ENCODE measurements around the gene PHPT1. TPM values are rescaled to one million over a fixed set of nuclear protein-coding genes. Genes with fewer than 3 reads are reported as not detected.
"Not testable (repeated sequence)": the region's sequence is repeated elsewhere in the genome, so short reads cannot be mapped to it uniquely, and the experiment has no call there.

Gene PHPT1
- total RNA-seq, 1 experiment from 2014 or later = 81.2 TPM

DNA sequence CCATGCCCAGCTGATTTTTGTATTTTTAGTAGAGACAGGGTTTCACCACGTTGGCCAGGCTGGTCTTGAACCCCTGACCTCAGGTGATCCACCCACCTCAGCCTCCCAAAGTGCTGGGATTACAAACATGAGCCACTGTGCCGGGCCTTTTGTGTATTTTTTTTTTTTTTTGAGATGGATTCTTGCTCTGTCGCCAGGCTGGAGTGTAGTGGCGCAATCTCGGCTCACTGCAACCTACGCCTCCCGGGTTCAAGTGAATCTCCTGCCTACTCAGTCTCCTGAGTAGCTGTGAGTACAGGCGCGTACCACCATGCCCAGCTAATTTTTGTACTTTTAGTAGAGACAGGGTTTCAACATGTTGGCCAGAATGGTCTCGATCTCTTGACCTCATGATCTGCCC, 34.5 kb downstream of the PHPT1 start:
- not testable (repeated sequence) for DNase-seq (ENCODE audit: low read depth)

DNA sequence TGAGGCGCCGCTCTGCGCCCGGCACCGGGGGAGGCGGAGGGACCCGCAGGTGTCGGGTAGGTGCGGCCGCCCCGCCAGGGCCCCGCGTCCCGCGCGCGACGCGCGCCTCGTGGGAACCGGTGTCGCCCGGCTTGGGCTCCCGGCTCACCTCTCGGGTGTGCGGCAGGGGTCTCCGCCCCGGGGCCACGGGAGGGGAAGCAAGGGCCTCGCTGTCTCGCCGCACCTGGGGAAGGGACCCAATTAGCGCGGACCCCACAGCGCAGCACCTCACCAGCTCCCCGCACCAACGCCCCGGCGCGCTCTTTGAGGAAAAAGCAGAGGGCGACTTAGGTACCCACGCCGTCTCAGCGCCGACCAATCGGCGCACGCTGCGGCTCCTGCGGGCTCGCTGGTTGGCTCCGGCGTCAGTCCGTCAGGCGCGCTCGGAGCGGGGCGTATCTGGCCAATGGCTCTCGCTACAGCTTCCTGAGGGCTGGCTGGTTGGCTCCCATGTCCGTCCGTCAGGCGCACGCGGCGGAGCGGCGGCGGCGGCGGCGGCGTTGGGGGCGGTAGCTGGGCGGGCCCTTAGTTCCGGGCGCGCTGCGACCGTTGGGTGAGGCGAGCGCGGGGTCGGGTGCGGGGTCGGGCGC, 36.9 kb downstream of the PHPT1 start, which contains the start of gene TRAF2:
Gene TRAF2 (plus strand): TSS at position 567 of the 629 bp plus-strand sequence. CDS start 12,225 bp downstream, outside the sequence.
- DNase-seq (ENCODE audit: low read depth) = peak; percentile 98

DNA sequence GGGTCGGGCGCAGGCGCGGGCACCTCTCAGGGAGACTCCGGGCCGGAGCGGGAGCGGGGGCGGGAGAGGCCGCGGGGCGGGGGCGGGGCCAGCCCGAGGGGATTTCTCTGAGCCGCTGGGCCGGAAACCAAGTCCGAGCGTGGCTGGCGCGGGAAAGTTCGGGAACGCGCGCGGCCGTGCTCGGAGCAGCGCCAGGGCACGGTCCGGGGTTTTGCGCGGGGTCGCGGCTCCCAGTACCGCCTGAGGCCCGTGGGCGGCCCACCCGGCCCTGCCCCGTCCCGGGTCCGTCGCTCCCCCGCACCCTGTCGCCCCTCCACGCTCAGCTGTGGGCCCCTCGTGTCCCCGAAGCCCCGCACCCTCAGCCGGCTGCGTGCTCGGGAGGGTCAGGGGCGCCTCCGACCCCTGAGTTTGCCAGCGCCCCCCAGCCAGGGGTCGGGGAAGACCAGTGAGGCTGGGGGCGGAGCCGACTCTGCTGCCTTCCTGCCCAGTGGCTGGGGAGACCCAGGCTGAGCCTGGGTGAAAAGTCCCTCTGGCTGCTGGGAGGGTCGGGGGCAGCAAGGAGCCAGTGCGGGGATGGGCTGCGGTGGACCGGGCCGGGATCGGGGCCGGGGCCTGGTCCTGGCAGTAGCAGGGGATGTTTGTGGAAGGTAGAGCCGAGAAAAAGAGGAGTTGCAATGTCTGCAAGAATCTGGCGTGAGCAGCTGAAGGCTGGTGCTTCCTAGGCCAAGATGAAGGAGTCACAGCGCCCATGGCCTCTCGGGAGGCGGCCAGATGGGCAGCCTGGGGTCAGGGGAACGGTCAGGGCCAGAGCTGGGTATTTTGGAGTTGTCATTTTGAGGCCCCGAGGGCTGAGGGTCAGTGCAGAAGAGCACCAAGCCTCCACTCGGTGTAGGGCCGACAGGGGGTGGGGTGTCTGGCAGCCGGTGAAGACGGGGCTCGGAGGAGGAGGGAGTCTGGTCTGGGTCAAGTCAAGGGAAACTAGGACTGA, 37.7 kb downstream of the PHPT1 start:
- DNase-seq (ENCODE audit: low read depth) = peak; percentile 24

DNA sequence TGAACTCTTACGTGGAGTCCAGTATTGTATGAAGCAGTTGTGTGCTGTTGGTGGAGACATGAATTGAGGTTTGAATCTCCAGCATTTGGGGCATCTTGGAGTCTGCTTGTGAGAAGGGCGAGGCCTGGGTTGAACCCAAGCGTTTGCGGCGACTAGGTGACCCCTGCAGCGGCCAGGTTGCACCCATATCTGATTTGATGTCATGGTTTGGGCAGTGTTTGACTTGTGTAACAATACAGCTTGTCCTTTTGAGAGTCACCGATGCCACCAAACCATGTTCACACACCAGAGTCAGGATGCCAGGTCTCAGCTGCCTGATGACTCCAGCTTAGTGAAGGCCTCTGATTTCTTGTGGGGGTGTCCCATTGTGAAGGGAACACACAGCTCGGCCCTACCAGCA, 39.2 kb downstream of the PHPT1 start:
- DNase-seq (ENCODE audit: low read depth) = no peak

DNA sequence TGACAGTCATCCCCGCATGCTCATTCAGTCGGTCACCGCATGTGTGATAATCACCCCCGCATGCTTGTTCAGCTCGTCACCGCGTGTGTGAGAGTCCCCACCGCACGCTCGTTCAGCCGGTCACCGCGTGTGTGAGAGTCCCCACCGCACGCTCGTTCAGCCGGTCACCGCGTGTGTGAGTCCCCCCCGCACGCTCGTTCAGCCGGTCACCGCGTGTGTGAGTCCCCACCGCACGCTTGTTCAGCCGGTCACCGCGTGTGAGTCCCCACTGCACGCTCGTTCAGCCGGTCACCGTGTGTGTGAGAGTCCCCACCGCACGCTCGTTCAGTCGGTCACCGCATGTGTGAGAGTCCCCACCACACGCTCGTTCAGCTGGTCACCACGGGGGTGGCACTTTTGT, 40.6 kb downstream of the PHPT1 start:
- no peak for DNase-seq (ENCODE audit: low read depth)

DNA sequence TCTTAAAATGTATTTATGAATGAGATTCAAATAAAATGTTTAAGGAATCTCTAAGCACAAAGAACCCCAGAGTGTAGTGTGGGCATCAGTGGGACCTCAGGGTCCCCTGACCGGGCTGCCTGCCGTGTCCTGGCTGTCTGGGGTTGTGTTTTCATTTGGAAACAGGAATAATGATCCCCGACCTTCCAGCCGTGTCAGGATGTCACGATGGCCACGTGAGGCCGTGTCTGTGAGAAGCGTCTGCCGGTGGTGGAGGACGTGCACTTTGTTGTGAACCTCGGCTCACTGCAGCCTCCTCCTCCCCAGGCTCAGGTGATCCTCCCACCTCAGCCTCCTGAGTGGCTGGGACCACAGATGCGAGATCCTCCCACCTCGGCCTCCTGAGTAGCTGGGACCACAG, 41.5 kb downstream of the PHPT1 start:
- no peak for DNase-seq (ENCODE audit: low read depth)

DNA sequence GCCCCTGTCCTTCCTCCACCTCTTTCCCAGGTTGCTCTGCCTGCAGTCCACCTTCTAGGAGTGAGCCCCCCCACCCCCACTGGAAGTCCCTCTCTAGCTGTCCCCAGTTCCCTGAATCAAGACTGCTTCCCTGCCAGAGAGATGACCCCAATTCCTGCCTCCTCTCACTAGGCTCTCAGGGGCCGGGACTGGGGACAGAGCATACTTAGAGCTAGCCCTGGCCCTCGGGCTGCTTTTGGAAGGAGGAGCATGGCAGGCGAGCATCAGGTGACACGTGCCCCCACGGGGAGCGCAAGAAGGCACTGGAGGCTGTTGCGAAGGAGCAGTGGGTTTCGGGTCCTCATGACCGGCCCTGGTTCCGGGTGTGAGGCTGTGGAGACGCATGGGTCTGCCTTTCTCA, 46.8 kb downstream of the PHPT1 start:
- no peak for DNase-seq (ENCODE audit: low read depth)

DNA sequence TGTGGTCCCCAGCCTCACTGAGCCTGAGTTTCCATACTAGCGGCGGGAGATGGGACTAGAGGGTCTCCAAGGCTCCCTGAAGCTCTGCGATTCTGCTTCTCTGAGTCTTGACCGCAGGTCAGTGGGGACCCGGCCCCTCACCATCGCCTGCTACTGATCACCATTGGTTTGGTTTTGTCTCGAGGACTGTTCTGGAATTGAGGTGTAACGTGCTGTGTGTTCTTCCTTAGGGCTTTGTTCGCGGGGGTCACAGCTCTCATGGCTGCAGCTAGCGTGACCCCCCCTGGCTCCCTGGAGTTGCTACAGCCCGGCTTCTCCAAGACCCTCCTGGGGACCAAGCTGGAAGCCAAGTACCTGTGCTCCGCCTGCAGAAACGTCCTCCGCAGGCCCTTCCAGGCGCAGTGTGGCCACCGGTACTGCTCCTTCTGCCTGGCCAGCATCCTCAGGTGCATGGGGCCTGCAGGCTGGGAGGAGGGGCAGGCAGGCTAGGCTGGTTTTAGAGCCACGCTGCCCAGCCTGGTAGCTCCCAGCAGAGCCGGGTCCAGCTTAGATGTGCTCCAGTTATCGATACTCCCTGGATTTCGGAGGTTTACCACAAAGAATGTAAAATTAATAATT, 49.4 kb downstream of the PHPT1 start:
- no peak for DNase-seq (ENCODE audit: low read depth)

DNA sequence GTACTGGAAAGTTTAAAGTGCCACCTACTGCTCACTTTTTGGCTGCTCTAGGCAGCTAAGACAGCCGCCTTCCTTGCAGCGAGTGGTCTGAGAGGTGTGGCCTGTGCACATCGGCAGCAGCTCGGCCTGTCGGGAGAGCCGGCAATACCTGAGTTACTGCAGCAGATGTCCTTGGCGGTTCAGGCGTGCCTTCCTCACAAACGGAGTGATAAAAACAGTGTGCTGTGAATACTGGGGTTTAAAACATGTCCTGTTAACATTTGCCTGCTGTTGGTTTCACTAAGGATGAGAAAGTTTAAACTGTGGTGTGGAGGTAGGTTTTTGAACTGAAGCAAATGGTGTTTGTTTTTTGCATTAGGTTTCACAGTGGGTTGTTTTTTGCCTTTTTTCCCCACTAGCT, 50.0 kb downstream of the PHPT1 start:
- DNase-seq (ENCODE audit: low read depth) = no peak

DNA sequence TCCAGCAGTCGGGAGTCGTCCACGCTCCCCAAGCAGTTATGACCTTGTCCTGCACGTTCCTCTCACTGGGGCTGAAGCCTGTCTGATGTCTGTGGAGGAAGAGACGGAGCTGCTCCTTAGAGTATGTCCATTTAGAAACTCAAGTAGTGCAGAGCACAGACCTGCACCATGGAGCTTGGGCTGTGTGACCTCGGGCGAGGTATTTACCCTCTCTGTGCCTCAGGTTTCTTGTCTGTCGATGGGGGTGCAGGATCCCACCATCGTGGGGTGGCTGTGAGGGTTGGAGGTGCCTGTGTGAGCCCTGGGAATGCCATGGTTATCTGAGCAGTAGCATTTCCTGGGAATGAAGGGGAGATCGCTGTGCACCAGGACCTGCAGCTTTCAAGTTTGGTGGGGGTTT, 51.3 kb downstream of the PHPT1 start:
- DNase-seq (ENCODE audit: low read depth) = no peak

Other genes starting within 250 kb of the PHPT1 start
- gene EGFL7, start 186.5 kb upstream of the PHPT1 start, total RNA-seq (2014; rRNA removed; shearing (Covaris generic)) = 18.0 and 20.9 TPM in 2 replicates
- gene AGPAT2, start 162.0 kb upstream of the PHPT1 start, total RNA-seq (2014; rRNA removed; shearing (Covaris generic)) = 47.9 and 55.7 TPM in 2 replicates
- 1.5 and 1.6 TPM in 2 replicates for gene DIPK1B, start 136.8 kb upstream of the PHPT1 start, total RNA-seq (2014; rRNA removed; shearing (Covaris generic))
- gene LCN10, start 106.5 kb upstream of the PHPT1 start, total RNA-seq (2014; rRNA removed; shearing (Covaris generic)) = not detected in 2 replicates
- gene LCN6, start 100.9 kb upstream of the PHPT1 start, total RNA-seq (2014; rRNA removed; shearing (Covaris generic)) = not detected in 2 replicates
- not detected in 2 replicates for gene LCN8, start 91.2 kb upstream of the PHPT1 start, total RNA-seq (2014; rRNA removed; shearing (Covaris generic))
- not detected in 2 replicates for gene LCN15, start 84.9 kb upstream of the PHPT1 start, total RNA-seq (2014; rRNA removed; shearing (Covaris generic))
- gene TMEM141, start 58.1 kb upstream of the PHPT1 start, total RNA-seq (2014; rRNA removed; shearing (Covaris generic)) = 63.0 and 84.8 TPM in 2 replicates
- not detected in 2 replicates for gene CCDC183, start 53.1 kb upstream of the PHPT1 start, total RNA-seq (2014; rRNA removed; shearing (Covaris generic))
- 55.9 and 75.4 TPM in 2 replicates for gene RABL6, start 41.5 kb upstream of the PHPT1 start, total RNA-seq (2014; rRNA removed; shearing (Covaris generic))
- 0.15 and 1.1 TPM in 2 replicates for gene AJM1, start 6.9 kb upstream of the PHPT1 start, total RNA-seq (2014; rRNA removed; shearing (Covaris generic))
- 0.44 TPM in 1 of 2 replicates, not detected in the other for gene MAMDC4, start 2.9 kb downstream of the PHPT1 start, total RNA-seq (2014; rRNA removed; shearing (Covaris generic))
- 567 and 587 TPM in 2 replicates for gene EDF1, start 16.9 kb downstream of the PHPT1 start, total RNA-seq (2014; rRNA removed; shearing (Covaris generic))
- gene TRAF2, start 37.1 kb downstream of the PHPT1 start, total RNA-seq (2014; rRNA removed; shearing (Covaris generic)) = 13.6 and 26.8 TPM in 2 replicates
- gene FBXW5, start 95.3 kb downstream of the PHPT1 start, total RNA-seq (2014; rRNA removed; shearing (Covaris generic)) = 78.4 and 117 TPM in 2 replicates
- 0.89 TPM in 1 of 2 replicates, not detected in the other for gene C8G, start 95.8 kb downstream of the PHPT1 start, total RNA-seq (2014; rRNA removed; shearing (Covaris generic))
- gene LCN12, start 102.9 kb downstream of the PHPT1 start, total RNA-seq (2014; rRNA removed; shearing (Covaris generic)) = 1.2 TPM in 1 of 2 replicates, not detected in the other
- not detected in 2 replicates for gene PTGDS, start 128.1 kb downstream of the PHPT1 start, total RNA-seq (2014; rRNA removed; shearing (Covaris generic))
- not detected in 2 replicates for gene LCNL1, start 133.6 kb downstream of the PHPT1 start, total RNA-seq (2014; rRNA removed; shearing (Covaris generic))
- gene PAXX, start 143.0 kb downstream of the PHPT1 start, total RNA-seq (2014; rRNA removed; shearing (Covaris generic)) = 53.1 and 59.0 TPM in 2 replicates
- gene CLIC3, start 147.2 kb downstream of the PHPT1 start, total RNA-seq (2014; rRNA removed; shearing (Covaris generic)) = 11.0 and 18.9 TPM in 2 replicates
- 9.2 and 10.2 TPM in 2 replicates for gene ABCA2, start 178.8 kb downstream of the PHPT1 start, total RNA-seq (2014; rRNA removed; shearing (Covaris generic))
- not detected in 2 replicates for gene FUT7, start 182.7 kb downstream of the PHPT1 start, total RNA-seq (2014; rRNA removed; shearing (Covaris generic))
- 8.2 and 10.7 TPM in 2 replicates for gene NPDC1, start 196.8 kb downstream of the PHPT1 start, total RNA-seq (2014; rRNA removed; shearing (Covaris generic))
- not detected in 2 replicates for gene ENTPD2, start 204.7 kb downstream of the PHPT1 start, total RNA-seq (2014; rRNA removed; shearing (Covaris generic))
- gene SAPCD2, start 221.1 kb downstream of the PHPT1 start, total RNA-seq (2014; rRNA removed; shearing (Covaris generic)) = 11.8 and 28.5 TPM in 2 replicates
- 6.7 and 12.9 TPM in 2 replicates for gene UAP1L1, start 228.1 kb downstream of the PHPT1 start, total RNA-seq (2014; rRNA removed; shearing (Covaris generic))
- 86.8 and 145 TPM in 2 replicates for gene MAN1B1, start 237.6 kb downstream of the PHPT1 start, total RNA-seq (2014; rRNA removed; shearing (Covaris generic))

Measured in M059J (cell line).